Measurements from ENCODE around the gene SNX27. TPM values are rescaled to one million over a fixed set of nuclear protein-coding genes. Genes with fewer than 3 reads are reported as not detected.
"Not testable (repeated sequence)": the region's sequence is repeated elsewhere in the genome, so short reads cannot be mapped to it uniquely, and the experiment has no call there.

The SNX27 gene
- total RNA-seq, 3 donors from 2014 or later (not counting 1 experiment from before 2014, with no cell fraction given), result 17.8 to 25.0 (median 23.7) TPM

DNA sequence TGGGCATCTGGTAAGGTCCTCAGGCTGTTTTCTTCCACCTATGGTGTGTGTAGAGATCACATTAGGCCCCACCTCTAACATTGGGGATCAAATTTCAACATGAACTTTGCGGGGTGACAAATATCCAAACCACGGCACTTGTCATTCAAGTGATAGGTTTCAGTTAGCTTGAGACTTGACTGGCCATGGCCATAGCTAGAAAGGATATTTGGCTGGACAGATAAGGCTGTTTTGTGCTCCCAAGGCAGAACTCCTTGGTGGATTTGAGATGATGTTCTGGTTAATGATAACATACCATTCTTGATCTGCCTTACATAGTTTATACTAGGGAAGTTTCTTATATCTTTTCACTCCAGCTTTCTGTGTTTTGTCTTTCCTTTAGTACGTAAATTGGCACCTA is 56.2 kb downstream of the SNX27 start:
- peaks cover 28% of the 10 kb centered on the region for H3K36me3 Mint-ChIP-seq
- peaks cover 0 to 4% of the 10 kb centered on the region in 2 donors for H3K4me1 Mint-ChIP-seq
- H3K4me1 ChIP-seq (ENCODE audit: control insufficient read depth, insufficient read depth, low read length), result no peaks in the 10 kb centered on the region
- H3K27me3 ChIP-seq (ENCODE audit: control insufficient read depth, insufficient read depth, low read length), result no peaks in the 10 kb centered on the region
- intact Hi-C loops (cut with micrococcal nuclease), result no loop called here
- TF ChIP-seq, protein P1, sequence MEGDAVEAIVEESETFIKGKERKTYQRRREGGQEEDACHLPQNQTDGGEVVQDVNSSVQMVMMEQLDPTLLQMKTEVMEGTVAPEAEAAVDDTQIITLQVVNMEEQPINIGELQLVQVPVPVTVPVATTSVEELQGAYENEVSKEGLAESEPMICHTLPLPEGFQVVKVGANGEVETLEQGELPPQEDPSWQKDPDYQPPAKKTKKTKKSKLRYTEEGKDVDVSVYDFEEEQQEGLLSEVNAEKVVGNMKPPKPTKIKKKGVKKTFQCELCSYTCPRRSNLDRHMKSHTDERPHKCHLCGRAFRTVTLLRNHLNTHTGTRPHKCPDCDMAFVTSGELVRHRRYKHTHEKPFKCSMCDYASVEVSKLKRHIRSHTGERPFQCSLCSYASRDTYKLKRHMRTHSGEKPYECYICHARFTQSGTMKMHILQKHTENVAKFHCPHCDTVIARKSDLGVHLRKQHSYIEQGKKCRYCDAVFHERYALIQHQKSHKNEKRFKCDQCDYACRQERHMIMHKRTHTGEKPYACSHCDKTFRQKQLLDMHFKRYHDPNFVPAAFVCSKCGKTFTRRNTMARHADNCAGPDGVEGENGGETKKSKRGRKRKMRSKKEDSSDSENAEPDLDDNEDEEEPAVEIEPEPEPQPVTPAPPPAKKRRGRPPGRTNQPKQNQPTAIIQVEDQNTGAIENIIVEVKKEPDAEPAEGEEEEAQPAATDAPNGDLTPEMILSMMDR (IDR thresholded peaks at IDR 0.05), result no peak
- no peaks in the 10 kb centered on the region for H3K27me3 Mint-ChIP-seq (ENCODE audit: low read depth in 2 of 2)
- no peak overlapping the region for H3K27ac Mint-ChIP-seq
- H3K27ac ChIP-seq (ENCODE audit: low read length), result no peak overlapping the region
- peaks cover 21% of the 10 kb centered on the region for H3K36me3 ChIP-seq (ENCODE audit: control insufficient read depth, insufficient read depth, low read length)
- 95% methylated on average over 3 of the region's 3 CpGs for WGBS (ENCODE audit: insufficient coverage)
- DNase-seq (no peak), ATAC-seq (no peak)
- no peak overlapping the region for H3K4me3 Mint-ChIP-seq
- H3K9me3 Mint-ChIP-seq, result no peaks in the 10 kb centered on the region
- H3K4me3 ChIP-seq (ENCODE audit: low read length), result no peak overlapping the region
- no peaks in the 10 kb centered on the region for H3K9me3 ChIP-seq (ENCODE audit: control insufficient read depth, insufficient read depth, low read length)

- H3K4me1 ChIP-seq (ENCODE audit: control insufficient read depth, insufficient read depth, low read length); H3K4me3 Mint-ChIP-seq; ATAC-seq; H3K27ac Mint-ChIP-seq; H3K27me3 Mint-ChIP-seq (ENCODE audit: low read depth in 2 of 2); intact Hi-C loops (cut with micrococcal nuclease); H3K4me3 ChIP-seq (ENCODE audit: low read length); H3K27me3 ChIP-seq (ENCODE audit: control insufficient read depth, insufficient read depth, low read length); DNase-seq; H3K9me3 ChIP-seq (ENCODE audit: control insufficient read depth, insufficient read depth, low read length); H3K4me1 Mint-ChIP-seq; H3K27ac ChIP-seq (ENCODE audit: low read length); H3K9me3 Mint-ChIP-seq: not testable (repeated sequence)
- H3K36me3 Mint-ChIP-seq, result peaks cover 22% of the 10 kb centered on the region
- WGBS (ENCODE audit: insufficient coverage), result 100% methylated on average over 1 of the region's 2 CpGs
- H3K36me3 ChIP-seq (ENCODE audit: control insufficient read depth, insufficient read depth, low read length), result peaks cover 19% of the 10 kb centered on the region
Observed at GRCh38 chr1:151670036-151670675, 58.3 kb downstream of the SNX27 start.

GRCh38 chr1:151673407-151673806 is 61.6 kb downstream of the SNX27 start:
- no peaks in the 10 kb centered on the region for H3K4me1 ChIP-seq (ENCODE audit: control insufficient read depth, insufficient read depth, low read length)
- Mint-ChIP-seq H3K4me3 (no peak overlapping the region), H3K4me1 (no peaks in the 10 kb centered on the region), H3K36me3 (peaks cover 22% of the 10 kb centered on the region), H3K27me3 (ENCODE audit: low read depth in 2 of 2) (no peaks in the 10 kb centered on the region), H3K9me3 (no peaks in the 10 kb centered on the region), H3K27ac (no peak overlapping the region)
- ATAC-seq, result no peak
- peaks cover 18% of the 10 kb centered on the region for H3K36me3 ChIP-seq (ENCODE audit: control insufficient read depth, insufficient read depth, low read length)
- intact Hi-C loops (cut with micrococcal nuclease), result no loop called here
- no peaks in the 10 kb centered on the region for H3K27me3 ChIP-seq (ENCODE audit: control insufficient read depth, insufficient read depth, low read length)
- TF ChIP-seq, protein P1 (IDR thresholded peaks at IDR 0.05), result no peak
- no peak overlapping the region for H3K4me3 ChIP-seq (ENCODE audit: low read length)
- 100% methylated on average over 1 of the region's 1 CpG for WGBS (ENCODE audit: insufficient coverage)
- H3K9me3 ChIP-seq (ENCODE audit: control insufficient read depth, insufficient read depth, low read length), result no peaks in the 10 kb centered on the region
- H3K27ac ChIP-seq (ENCODE audit: low read length), result no peak overlapping the region
- no peak for DNase-seq

- no peak overlapping the region for H3K4me3 Mint-ChIP-seq
- peaks cover 12% of the 10 kb centered on the region for H3K36me3 ChIP-seq (ENCODE audit: control insufficient read depth, insufficient read depth, low read length)
Observed at GRCh38 chr1:151680391-151680790, 68.5 kb downstream of the SNX27 start.

More at GRCh38 chr1:151680391-151680790, 68.5 kb downstream of the SNX27 start:
- intact Hi-C loops (cut with micrococcal nuclease), result no loop called here
- Mint-ChIP-seq H3K27me3 (ENCODE audit: low read depth in 2 of 2) (no peaks in the 10 kb centered on the region), H3K36me3 (no peaks in the 10 kb centered on the region), H3K27ac (no peak overlapping the region), H3K4me1 (no peaks in the 10 kb centered on the region), H3K9me3 (no peaks in the 10 kb centered on the region)
- H3K9me3 ChIP-seq (ENCODE audit: control insufficient read depth, insufficient read depth, low read length), result no peaks in the 10 kb centered on the region
- no peak for DNase-seq
- no peaks in the 10 kb centered on the region for H3K4me1 ChIP-seq (ENCODE audit: control insufficient read depth, insufficient read depth, low read length)
- no peak for ATAC-seq
- no peak overlapping the region for H3K4me3 ChIP-seq (ENCODE audit: low read length)
- H3K27me3 ChIP-seq (ENCODE audit: control insufficient read depth, insufficient read depth, low read length), result no peaks in the 10 kb centered on the region
- TF ChIP-seq, protein P1 (IDR thresholded peaks at IDR 0.05), result no peak
- H3K27ac ChIP-seq (ENCODE audit: low read length), result no peak overlapping the region
- 80% methylated on average over 2 of the region's 4 CpGs for WGBS (ENCODE audit: insufficient coverage)

All from natural killer cell (primary cell).